Prostate gland (tissue), 2 donors: ENCODE results near the gene DDX49. TPM values are rescaled to one million over a fixed set of nuclear protein-coding genes. Genes with fewer than 3 reads are reported as not detected.

Source experiments
- DNase-seq: peaks from one replicate; pipeline ENCODE4 v3.0.0-alpha.2; 2019; ENCODE audit warnings: low spot score
- H3K27ac ChIP-seq, 2 donors: fragments of 200-600 bp; sonication (generic); 2 replicates each; pipeline ENCODE4 v1.5.1; 2017 to 2019
- H3K27me3 ChIP-seq: fragments of 200-600 bp; sonication (generic); replicated peaks from 2 replicates; pipeline ENCODE4 v1.5.1; 2019; ENCODE audit not compliant: insufficient read depth
- H3K36me3 ChIP-seq, 2 donors: fragments of 200-600 bp; sonication (generic); 1 replicate in 1 of 2; 2 replicates in 1 of 2; pipeline versions ENCODE4 v1.5.1 to v1.8.1; 2017 to 2019
- H3K4me1 ChIP-seq: fragments of 200-600 bp; sonication (generic); replicated peaks from 2 replicates; pipeline ENCODE4 v1.5.1; 2019
- H3K4me3 ChIP-seq, 2 donors: fragments of 200-600 bp; sonication (generic); 2 replicates each; pipeline ENCODE4 v1.5.1; 2017 to 2019
- H3K9me3 ChIP-seq: fragments of 200-600 bp; sonication (generic); 2 replicates; pipeline ENCODE4 v1.5.1; 2017
- POLR2A ChIP-seq: fragments of 450-650 bp; IDR thresholded peaks from one replicate; pipeline ENCODE4 v1.6.1; 2016; ENCODE audit warnings: antibody characterized with exemption, mild to moderate bottlenecking
- POLR2AphosphoS5 ChIP-seq: sonication (generic); formaldehyde crosslinking; IDR thresholded peaks from one replicate; pipeline ENCODE4 v1.6.1; 2017; ENCODE audit warnings: antibody characterized with exemption
- WGBS: methylation state at CpG from one replicate; pipeline ENCODE4 v1.1.5; 2018; 5-methylcytosine and 5-hydroxymethylcytosine counted together
- intact Hi-C: fragments of 100-400 bp; cut with DNase I; formaldehyde crosslinking; loops from one replicate; pipeline ENCODE4 v1.14.2; 2022
- total RNA-seq, 2 donors: library from RNA; depleted of rRNA; stranded (reverse); fragments of >200 nt; gene quantifications; one replicate each; pipeline ENCODE4 v1.1.0, GENCODE V29; 2016
- TF ChIP-seq, protein P1 (sequence below), 4 experiments: fragments of 200-600 bp in 2 of 4; fragments of 450-650 bp in 2 of 4; sonication (generic) in 2 of 4; IDR thresholded peaks; 1 replicate in 3 of 4; 2 replicates in 1 of 4; pipeline ENCODE4 v1.5.1; 2016 to 2019; ENCODE audit warnings: antibody characterized with exemption in 4 of 4, mild to moderate bottlenecking in 2 of 4, moderate library complexity in 2 of 4

DDX49 gene
- total RNA-seq, 2 donors from 2014 or later = 72.0 to 91.2 TPM

- H3K36me3 ChIP-seq = peaks cover 0 to 5% of the 10 kb centered on the region in 2 donors
Measured at GRCh38 chr19:18906605-18907519, 12.7 kb upstream of the DDX49 start.

DNA sequence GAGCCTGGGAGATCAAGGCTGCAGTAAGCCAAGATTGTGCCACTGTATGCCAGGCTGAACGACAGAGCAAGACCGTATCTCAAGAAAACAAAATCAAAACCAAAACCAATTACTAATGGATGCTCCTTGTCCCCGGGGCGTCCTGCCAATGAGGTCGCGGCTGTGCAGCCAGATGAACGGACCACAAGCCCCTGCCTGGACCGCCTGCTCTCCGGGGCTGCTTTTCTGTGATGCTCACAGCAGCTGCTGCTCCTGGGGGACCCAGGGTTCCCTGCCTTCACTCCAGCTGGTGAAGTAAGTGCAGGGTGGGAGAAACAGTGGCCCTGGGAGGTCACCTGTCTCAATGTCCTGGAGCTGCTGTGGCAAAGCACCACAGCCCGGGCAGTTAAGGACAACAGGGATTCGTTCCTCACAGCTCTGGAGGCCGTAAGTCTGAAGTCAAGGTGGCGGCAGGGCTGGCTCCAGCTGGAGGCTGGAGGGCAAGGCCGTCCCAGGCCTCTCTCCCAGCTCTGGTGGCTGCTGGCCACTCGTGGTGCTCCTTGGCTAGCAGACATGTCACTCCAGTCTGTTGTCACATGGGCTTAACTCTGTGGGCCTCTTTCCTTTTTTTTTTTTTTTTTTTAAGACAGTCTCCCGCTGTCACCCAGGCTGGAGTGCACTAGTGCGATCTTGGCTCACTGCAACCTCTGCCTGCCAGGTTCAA, 10.4 kb upstream of the DDX49 start:
- Histone ChIP-seq H3K4me1 (no peaks in the 10 kb centered on the region), H3K9me3 (no peaks in the 10 kb centered on the region), H3K4me3 (no peak overlapping the region), H3K27ac (no peak overlapping the region), H3K36me3 (peaks cover 0 to 5% of the 10 kb centered on the region in 2 donors), H3K27me3 (no peaks in the 10 kb centered on the region)
- TF ChIP-seq, protein P1, sequence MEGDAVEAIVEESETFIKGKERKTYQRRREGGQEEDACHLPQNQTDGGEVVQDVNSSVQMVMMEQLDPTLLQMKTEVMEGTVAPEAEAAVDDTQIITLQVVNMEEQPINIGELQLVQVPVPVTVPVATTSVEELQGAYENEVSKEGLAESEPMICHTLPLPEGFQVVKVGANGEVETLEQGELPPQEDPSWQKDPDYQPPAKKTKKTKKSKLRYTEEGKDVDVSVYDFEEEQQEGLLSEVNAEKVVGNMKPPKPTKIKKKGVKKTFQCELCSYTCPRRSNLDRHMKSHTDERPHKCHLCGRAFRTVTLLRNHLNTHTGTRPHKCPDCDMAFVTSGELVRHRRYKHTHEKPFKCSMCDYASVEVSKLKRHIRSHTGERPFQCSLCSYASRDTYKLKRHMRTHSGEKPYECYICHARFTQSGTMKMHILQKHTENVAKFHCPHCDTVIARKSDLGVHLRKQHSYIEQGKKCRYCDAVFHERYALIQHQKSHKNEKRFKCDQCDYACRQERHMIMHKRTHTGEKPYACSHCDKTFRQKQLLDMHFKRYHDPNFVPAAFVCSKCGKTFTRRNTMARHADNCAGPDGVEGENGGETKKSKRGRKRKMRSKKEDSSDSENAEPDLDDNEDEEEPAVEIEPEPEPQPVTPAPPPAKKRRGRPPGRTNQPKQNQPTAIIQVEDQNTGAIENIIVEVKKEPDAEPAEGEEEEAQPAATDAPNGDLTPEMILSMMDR (IDR thresholded peaks at IDR 0.05) = no peak
- no peak for TF ChIP-seq POLR2AphosphoS5
- no peak for TF ChIP-seq POLR2A
- WGBS = 92% methylated on average over 17 of the region's 17 CpGs
- DNase-seq = no peak
- intact Hi-C loops = no loop called here

More at GRCh38 chr19:18906605-18907519, 12.7 kb upstream of the DDX49 start:
- no peaks in the 10 kb centered on the region for H3K9me3 ChIP-seq
- H3K4me3 ChIP-seq = no peak overlapping the region
- H3K4me1 ChIP-seq = no peaks in the 10 kb centered on the region
- intact Hi-C loops = no loop called here
- H3K27me3 ChIP-seq = no peaks in the 10 kb centered on the region
- no peak overlapping the region for H3K27ac ChIP-seq
- no peak for TF ChIP-seq POLR2A
- TF ChIP-seq, protein P1 (IDR thresholded peaks at IDR 0.05) = no peak
- no peak for TF ChIP-seq POLR2AphosphoS5
- DNase-seq = no peak
- WGBS = 87% methylated on average over 27 of the region's 36 CpGs

- no peaks in the 10 kb centered on the region for H3K27me3 ChIP-seq
- H3K4me3 ChIP-seq = no peak overlapping the region
- no peaks in the 10 kb centered on the region for H3K9me3 ChIP-seq
- TF ChIP-seq, protein P1 (IDR thresholded peaks at IDR 0.05) = no peak
- TF ChIP-seq POLR2A (no peak), POLR2AphosphoS5 (no peak)
- no peaks in the 10 kb centered on the region for H3K4me1 ChIP-seq
- no peak for DNase-seq
- H3K36me3 ChIP-seq = peaks cover 0 to 5% of the 10 kb centered on the region in 2 donors
- intact Hi-C loops = no loop called here
- WGBS = 89% methylated on average over 10 of the region's 10 CpGs
- no peak overlapping the region for H3K27ac ChIP-seq
Measured at GRCh38 chr19:18910010-18910409, 9.5 kb upstream of the DDX49 start.

GRCh38 chr19:18910801-18911436, 8.6 kb upstream of the DDX49 start:
- intact Hi-C loops = no loop called here

More at GRCh38 chr19:18910801-18911436, 8.6 kb upstream of the DDX49 start:
- TF ChIP-seq, protein P1 (IDR thresholded peaks at IDR 0.05) = no peak
- no peak for TF ChIP-seq POLR2AphosphoS5
- DNase-seq = no peak
- 94% methylated on average over 17 of the region's 19 CpGs for WGBS
- Histone ChIP-seq H3K4me3 (no peak overlapping the region), H3K27me3 (no peaks in the 10 kb centered on the region), H3K36me3 (peaks cover 0 to 5% of the 10 kb centered on the region in 2 donors), H3K9me3 (no peaks in the 10 kb centered on the region), H3K27ac (no peak overlapping the region), H3K4me1 (no peaks in the 10 kb centered on the region)
